ENCODE data around the gene TTC12. TPM values are rescaled to one million over a fixed set of nuclear protein-coding genes. Genes with fewer than 3 reads are reported as not detected.

Gene TTC12
- total RNA-seq, 1 experiment from 2014 or later: 7.6 TPM

GRCh38 chr11:113282898-113283437, 31.4 kb upstream of the TTC12 start:
- no peak overlapping the region for H3K4me3 Mint-ChIP-seq
- CTCF ChIA-PET: no interaction called here
- H3K27me3 Mint-ChIP-seq (ENCODE audit: low read depth): no peaks in the 10 kb centered on the region; the same call in 1 of the 2 replicates
- ATAC-seq: no peak
- H3K4me1 Mint-ChIP-seq: no peaks in the 10 kb centered on the region
- TF ChIP-seq NR2C2 (CRISPR knock-in tag; IDR thresholded peaks at IDR 0.05) (no peak), FOXP1 (CRISPR knock-in tag; IDR thresholded peaks at IDR 0.05; ENCODE audit: borderline replicate concordance) (no peak), SMAD3 (CRISPR knock-in tag; IDR thresholded peaks at IDR 0.05; ENCODE audit: borderline replicate concordance) (no peak), ZNF232 (CRISPR knock-in tag; IDR thresholded peaks at IDR 0.05) (no peak), CREB1 (CRISPR knock-in tag; IDR thresholded peaks at IDR 0.05) (no peak), SP1 (CRISPR knock-in tag; conservative IDR thresholded peaks at IDR 0.05) (no peak), ATF1 (CRISPR knock-in tag; IDR thresholded peaks at IDR 0.05) (no peak), ELF4 (CRISPR knock-in tag; IDR thresholded peaks at IDR 0.05; ENCODE audit: low read depth) (no peak), HMGA2 (CRISPR knock-in tag; IDR thresholded peaks at IDR 0.05) (no peak), NFYB (CRISPR knock-in tag; conservative IDR thresholded peaks at IDR 0.05; ENCODE audit: low read depth) (no peak), MAX (CRISPR knock-in tag; IDR thresholded peaks at IDR 0.05) (no peak), KAT7 (CRISPR knock-in tag; IDR thresholded peaks at IDR 0.05; ENCODE audit: borderline replicate concordance) (no peak), ZNF396 (CRISPR knock-in tag; IDR thresholded peaks at IDR 0.05; ENCODE audit: borderline replicate concordance) (no peak)
- TF ChIP-seq, protein P1, sequence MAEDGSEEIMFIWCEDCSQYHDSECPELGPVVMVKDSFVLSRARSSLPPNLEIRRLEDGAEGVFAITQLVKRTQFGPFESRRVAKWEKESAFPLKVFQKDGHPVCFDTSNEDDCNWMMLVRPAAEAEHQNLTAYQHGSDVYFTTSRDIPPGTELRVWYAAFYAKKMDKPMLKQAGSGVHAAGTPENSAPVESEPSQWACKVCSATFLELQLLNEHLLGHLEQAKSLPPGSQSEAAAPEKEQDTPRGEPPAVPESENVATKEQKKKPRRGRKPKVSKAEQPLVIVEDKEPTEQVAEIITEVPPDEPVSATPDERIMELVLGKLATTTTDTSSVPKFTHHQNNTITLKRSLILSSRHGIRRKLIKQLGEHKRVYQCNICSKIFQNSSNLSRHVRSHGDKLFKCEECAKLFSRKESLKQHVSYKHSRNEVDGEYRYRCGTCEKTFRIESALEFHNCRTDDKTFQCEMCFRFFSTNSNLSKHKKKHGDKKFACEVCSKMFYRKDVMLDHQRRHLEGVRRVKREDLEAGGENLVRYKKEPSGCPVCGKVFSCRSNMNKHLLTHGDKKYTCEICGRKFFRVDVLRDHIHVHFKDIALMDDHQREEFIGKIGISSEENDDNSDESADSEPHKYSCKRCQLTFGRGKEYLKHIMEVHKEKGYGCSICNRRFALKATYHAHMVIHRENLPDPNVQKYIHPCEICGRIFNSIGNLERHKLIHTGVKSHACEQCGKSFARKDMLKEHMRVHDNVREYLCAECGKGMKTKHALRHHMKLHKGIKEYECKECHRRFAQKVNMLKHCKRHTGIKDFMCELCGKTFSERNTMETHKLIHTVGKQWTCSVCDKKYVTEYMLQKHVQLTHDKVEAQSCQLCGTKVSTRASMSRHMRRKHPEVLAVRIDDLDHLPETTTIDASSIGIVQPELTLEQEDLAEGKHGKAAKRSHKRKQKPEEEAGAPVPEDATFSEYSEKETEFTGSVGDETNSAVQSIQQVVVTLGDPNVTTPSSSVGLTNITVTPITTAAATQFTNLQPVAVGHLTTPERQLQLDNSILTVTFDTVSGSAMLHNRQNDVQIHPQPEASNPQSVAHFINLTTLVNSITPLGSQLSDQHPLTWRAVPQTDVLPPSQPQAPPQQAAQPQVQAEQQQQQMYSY (CRISPR knock-in tag; IDR thresholded peaks at IDR 0.05): no peak
- no peak for DNase-seq (ENCODE audit: low spot score)
- H3K36me3 Mint-ChIP-seq: no peaks in the 10 kb centered on the region
- no peaks in the 10 kb centered on the region for H3K9me3 Mint-ChIP-seq
- no peak overlapping the region for H3K27ac Mint-ChIP-seq
- POLR2A ChIA-PET: no interaction called here

DNA sequence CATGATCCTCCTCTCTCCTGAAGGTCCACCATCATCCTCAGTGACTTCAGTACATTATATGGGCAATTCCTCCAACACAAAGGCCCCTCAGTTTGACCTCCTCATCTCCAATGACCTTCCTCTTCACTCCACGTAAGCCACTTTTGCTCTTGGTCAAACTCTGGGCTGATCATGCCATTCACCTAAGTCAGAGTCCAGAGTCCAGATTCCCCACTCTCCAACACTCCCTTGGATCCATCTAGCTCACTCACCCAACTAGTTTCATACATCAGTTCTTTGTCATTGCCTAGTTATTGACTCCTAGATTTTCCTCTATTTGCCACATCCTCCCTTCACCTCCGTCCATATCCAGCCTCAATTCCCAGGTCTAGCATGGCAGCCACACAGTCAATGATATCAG, 30.5 kb upstream of the TTC12 start:
- Mint-ChIP-seq H3K4me3 (no peak overlapping the region), H3K27me3 (ENCODE audit: low read depth) (no peaks in the 10 kb centered on the region; the same call in 1 of the 2 replicates), H3K36me3 (no peaks in the 10 kb centered on the region), H3K4me1 (no peaks in the 10 kb centered on the region), H3K27ac (no peak overlapping the region), H3K9me3 (no peaks in the 10 kb centered on the region)
- DNase-seq (ENCODE audit: low spot score): no peak
- POLR2A ChIA-PET: no interaction called here
- ATAC-seq: no peak
- CTCF ChIA-PET: no interaction called here
- TF ChIP-seq, protein P2, sequence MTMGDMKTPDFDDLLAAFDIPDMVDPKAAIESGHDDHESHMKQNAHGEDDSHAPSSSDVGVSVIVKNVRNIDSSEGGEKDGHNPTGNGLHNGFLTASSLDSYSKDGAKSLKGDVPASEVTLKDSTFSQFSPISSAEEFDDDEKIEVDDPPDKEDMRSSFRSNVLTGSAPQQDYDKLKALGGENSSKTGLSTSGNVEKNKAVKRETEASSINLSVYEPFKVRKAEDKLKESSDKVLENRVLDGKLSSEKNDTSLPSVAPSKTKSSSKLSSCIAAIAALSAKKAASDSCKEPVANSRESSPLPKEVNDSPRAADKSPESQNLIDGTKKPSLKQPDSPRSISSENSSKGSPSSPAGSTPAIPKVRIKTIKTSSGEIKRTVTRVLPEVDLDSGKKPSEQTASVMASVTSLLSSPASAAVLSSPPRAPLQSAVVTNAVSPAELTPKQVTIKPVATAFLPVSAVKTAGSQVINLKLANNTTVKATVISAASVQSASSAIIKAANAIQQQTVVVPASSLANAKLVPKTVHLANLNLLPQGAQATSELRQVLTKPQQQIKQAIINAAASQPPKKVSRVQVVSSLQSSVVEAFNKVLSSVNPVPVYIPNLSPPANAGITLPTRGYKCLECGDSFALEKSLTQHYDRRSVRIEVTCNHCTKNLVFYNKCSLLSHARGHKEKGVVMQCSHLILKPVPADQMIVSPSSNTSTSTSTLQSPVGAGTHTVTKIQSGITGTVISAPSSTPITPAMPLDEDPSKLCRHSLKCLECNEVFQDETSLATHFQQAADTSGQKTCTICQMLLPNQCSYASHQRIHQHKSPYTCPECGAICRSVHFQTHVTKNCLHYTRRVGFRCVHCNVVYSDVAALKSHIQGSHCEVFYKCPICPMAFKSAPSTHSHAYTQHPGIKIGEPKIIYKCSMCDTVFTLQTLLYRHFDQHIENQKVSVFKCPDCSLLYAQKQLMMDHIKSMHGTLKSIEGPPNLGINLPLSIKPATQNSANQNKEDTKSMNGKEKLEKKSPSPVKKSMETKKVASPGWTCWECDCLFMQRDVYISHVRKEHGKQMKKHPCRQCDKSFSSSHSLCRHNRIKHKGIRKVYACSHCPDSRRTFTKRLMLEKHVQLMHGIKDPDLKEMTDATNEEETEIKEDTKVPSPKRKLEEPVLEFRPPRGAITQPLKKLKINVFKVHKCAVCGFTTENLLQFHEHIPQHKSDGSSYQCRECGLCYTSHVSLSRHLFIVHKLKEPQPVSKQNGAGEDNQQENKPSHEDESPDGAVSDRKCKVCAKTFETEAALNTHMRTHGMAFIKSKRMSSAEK (CRISPR knock-in tag; IDR thresholded peaks at IDR 0.05; ENCODE audit: borderline replicate concordance): no peak
- TF ChIP-seq ZMAT4 (CRISPR knock-in tag; IDR thresholded peaks at IDR 0.05) (no peak), HMGXB4 (CRISPR knock-in tag; IDR thresholded peaks at IDR 0.05) (no peak), JUN (CRISPR knock-in tag; IDR thresholded peaks at IDR 0.05) (no peak), NR3C1 (CRISPR knock-in tag; conservative IDR thresholded peaks at IDR 0.05; ENCODE audit: low read depth) (no peak), EMX1 (CRISPR knock-in tag; IDR thresholded peaks at IDR 0.05) (no peak), ESRRA (CRISPR knock-in tag; IDR thresholded peaks at IDR 0.05; ENCODE audit: borderline replicate concordance) (no peak)
- TF ChIP-seq, protein P3, sequence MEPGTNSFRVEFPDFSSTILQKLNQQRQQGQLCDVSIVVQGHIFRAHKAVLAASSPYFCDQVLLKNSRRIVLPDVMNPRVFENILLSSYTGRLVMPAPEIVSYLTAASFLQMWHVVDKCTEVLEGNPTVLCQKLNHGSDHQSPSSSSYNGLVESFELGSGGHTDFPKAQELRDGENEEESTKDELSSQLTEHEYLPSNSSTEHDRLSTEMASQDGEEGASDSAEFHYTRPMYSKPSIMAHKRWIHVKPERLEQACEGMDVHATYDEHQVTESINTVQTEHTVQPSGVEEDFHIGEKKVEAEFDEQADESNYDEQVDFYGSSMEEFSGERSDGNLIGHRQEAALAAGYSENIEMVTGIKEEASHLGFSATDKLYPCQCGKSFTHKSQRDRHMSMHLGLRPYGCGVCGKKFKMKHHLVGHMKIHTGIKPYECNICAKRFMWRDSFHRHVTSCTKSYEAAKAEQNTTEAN (CRISPR knock-in tag; IDR thresholded peaks at IDR 0.05): no peak
- TF ChIP-seq, protein P4, sequence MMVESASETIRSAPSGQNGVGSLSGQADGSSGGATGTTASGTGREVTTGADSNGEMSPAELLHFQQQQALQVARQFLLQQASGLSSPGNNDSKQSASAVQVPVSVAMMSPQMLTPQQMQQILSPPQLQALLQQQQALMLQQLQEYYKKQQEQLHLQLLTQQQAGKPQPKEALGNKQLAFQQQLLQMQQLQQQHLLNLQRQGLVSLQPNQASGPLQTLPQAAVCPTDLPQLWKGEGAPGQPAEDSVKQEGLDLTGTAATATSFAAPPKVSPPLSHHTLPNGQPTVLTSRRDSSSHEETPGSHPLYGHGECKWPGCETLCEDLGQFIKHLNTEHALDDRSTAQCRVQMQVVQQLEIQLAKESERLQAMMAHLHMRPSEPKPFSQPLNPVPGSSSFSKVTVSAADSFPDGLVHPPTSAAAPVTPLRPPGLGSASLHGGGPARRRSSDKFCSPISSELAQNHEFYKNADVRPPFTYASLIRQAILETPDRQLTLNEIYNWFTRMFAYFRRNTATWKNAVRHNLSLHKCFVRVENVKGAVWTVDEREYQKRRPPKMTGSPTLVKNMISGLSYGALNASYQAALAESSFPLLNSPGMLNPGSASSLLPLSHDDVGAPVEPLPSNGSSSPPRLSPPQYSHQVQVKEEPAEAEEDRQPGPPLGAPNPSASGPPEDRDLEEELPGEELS (CRISPR knock-in tag; IDR thresholded peaks at IDR 0.05): no peak
